AG10803 (cell line): ENCODE results near the gene LSM14A.
A peak's percentile ranks its signal among the peaks of the same experiment; 100 is the strongest.

ENCODE experiments used
- DNase-seq: peaks from one replicate; pipeline ENCODE4 v3.0.0; 2010; ENCODE audit warnings: low read depth
- H3K4me3 ChIP-seq: 2 replicates; pipeline ENCODE4 v1.5.1; 2011; ENCODE audit warnings: mild to moderate bottlenecking, low read length, control low read depth
- CTCF ChIP-seq: conservative IDR thresholded peaks from 2 replicates; pipeline ENCODE4 v1.5.1; 2011; ENCODE audit warnings: mild to moderate bottlenecking, low read length, control low read depth, inconsistent platforms

Gene LSM14A

GRCh38 chr19:34254698-34255432 is 82.6 kb downstream of the LSM14A start:
- TF ChIP-seq CTCF = no peak
- H3K4me3 ChIP-seq = peak overlapping the region; percentile 77
- DNase-seq = no peak

- no peak for DNase-seq
- H3K4me3 ChIP-seq = peak overlapping the region; percentile 77
- no peak for TF ChIP-seq CTCF
Observed at GRCh38 chr19:34255546-34255945, 83.2 kb downstream of the LSM14A start.

- no peak for TF ChIP-seq CTCF
- DNase-seq = peak; percentile 77
- H3K4me3 ChIP-seq = no peak overlapping the region
Observed at GRCh38 chr19:34256835-34257558, 84.7 kb downstream of the LSM14A start.

GRCh38 chr19:34257559-34257924 is 85.2 kb downstream of the LSM14A start:
- no peak for TF ChIP-seq CTCF

GRCh38 chr19:34259367-34260095 is 87.2 kb downstream of the LSM14A start:
- H3K4me3 ChIP-seq = no peak overlapping the region
- no peak for TF ChIP-seq CTCF
- no peak for DNase-seq

More at GRCh38 chr19:34257559-34257924, 85.2 kb downstream of the LSM14A start:
- H3K4me3 ChIP-seq = no peak overlapping the region
- DNase-seq = no peak

GRCh38 chr19:34260771-34261173 is 88.5 kb downstream of the LSM14A start:
- no peak for TF ChIP-seq CTCF
- H3K4me3 ChIP-seq = 0 out of 2 replicates have a peak overlapping the region, but pooled peaks have one; percentile 8
- DNase-seq = peak; percentile 42
